H1 (cell line): ENCODE results near the gene SSU72. TPM values are rescaled to one million over a fixed set of nuclear protein-coding genes. Genes with fewer than 3 reads are reported as not detected.

ENCODE experiments used
- CTCF ChIA-PET: fragments of 300-600 bp; sonication (Branson Sonifier 250); formaldehyde crosslinking; loops from one replicate; lab custom pipeline; 2021; ENCODE audit not compliant: partially characterized antibody; lab: Charles Lee
- POLR2A ChIA-PET: fragments of 300-600 bp; sonication (Branson Sonifier 250); formaldehyde crosslinking; loops from one replicate; lab custom pipeline; 2021; ENCODE audit warnings: inconsistent platforms; ENCODE audit not compliant: partially characterized antibody; lab: Charles Lee
- DNase-seq, 2 experiments: peaks; one replicate each; pipeline versions ENCODE4 v3.0.0 to v3.0.0-alpha.2; 2010 to 2022; ENCODE audit warnings: low spot score in 2 of 2, low read depth in 1 of 2, mixed read lengths in 1 of 2
- FAIRE-seq: peaks from 2 replicates; lab custom pipeline; 2011; peaks lifted over from hg19 to GRCh38; lab: Jason Lieb, UNC
- H2AFZ ChIP-seq: 2 replicates; pipeline ENCODE4 v1.8.1; 2012; ENCODE audit warnings: low read length, inconsistent platforms
- H2AK5ac ChIP-seq: 2 replicates; pipeline ENCODE4 v1.6.1; 2013; ENCODE audit warnings: low read depth, low read length
- H2BK120ac ChIP-seq: replicated peaks from 2 replicates; pipeline ENCODE3; 2013; ENCODE audit warnings: low read depth, low read length, inconsistent platforms
- H2BK12ac ChIP-seq: 2 replicates; pipeline ENCODE4 v1.6.1; 2013; ENCODE audit warnings: low read depth, low read length
- H2BK15ac ChIP-seq: 2 replicates; pipeline ENCODE4 v1.6.1; 2013; ENCODE audit warnings: low read length
- H2BK20ac ChIP-seq: 2 replicates; pipeline ENCODE4 v1.6.1; 2013; ENCODE audit warnings: low read length
- H2BK5ac ChIP-seq: 2 replicates; pipeline ENCODE4 v1.6.1; 2013; ENCODE audit warnings: low read depth, low read length
- H3K14ac ChIP-seq: 2 replicates; pipeline ENCODE4 v1.6.1; 2013; ENCODE audit warnings: inconsistent platforms; ENCODE audit not compliant: insufficient read length
- H3K18ac ChIP-seq: 2 replicates; pipeline ENCODE4 v1.6.1; 2013; ENCODE audit warnings: low read length; ENCODE audit errors: extremely low read depth
- H3K23ac ChIP-seq: 2 replicates; pipeline ENCODE4 v1.6.1; 2013; ENCODE audit warnings: inconsistent platforms; ENCODE audit not compliant: insufficient read length
- H3K23me2 ChIP-seq: 2 replicates; pipeline ENCODE4 v1.6.1; 2013; ENCODE audit warnings: low read depth, low read length
- H3K27ac ChIP-seq: 2 replicates; pipeline ENCODE4 v1.6.1; 2011; ENCODE audit warnings: low read depth, low read length, inconsistent platforms
- H3K27me3 ChIP-seq, 4 experiments: replicated peaks in 1 of 4; 1 replicate in 1 of 4; 2 replicates in 3 of 4; pipeline versions ENCODE4 v1.6.1 to v1.8.1; 2011 to 2013; ENCODE audit warnings: low read length in 3 of 4, mild to moderate bottlenecking in 3 of 4, inconsistent platforms in 2 of 4, mixed read lengths in 2 of 4, moderate library complexity in 1 of 4; ENCODE audit not compliant: control insufficient read depth in 3 of 4, insufficient read depth in 3 of 4; ENCODE audit errors: extremely low read depth in 1 of 4
- H3K36me3 ChIP-seq, 4 experiments: 2 replicates each; pipeline versions ENCODE4 v1.6.1 to v1.8.1; 2011 to 2013; ENCODE audit warnings: mild to moderate bottlenecking in 4 of 4, low read length in 3 of 4, moderate library complexity in 2 of 4, control low read depth in 1 of 4, inconsistent platforms in 1 of 4; ENCODE audit not compliant: insufficient read depth in 4 of 4, control insufficient read depth in 2 of 4
- H3K4ac ChIP-seq: replicated peaks from 2 replicates; pipeline ENCODE3; 2013; ENCODE audit warnings: low read length, low read depth, mixed read lengths, inconsistent platforms; ENCODE audit not compliant: insufficient read length
- H3K4me1 ChIP-seq, 4 experiments: replicated peaks in 1 of 4; 1 replicate in 1 of 4; 2 replicates in 3 of 4; pipeline versions ENCODE4 v1.6.1 to v1.8.1; 2011 to 2013; ENCODE audit warnings: low read length in 3 of 4, inconsistent platforms in 2 of 4, mixed read lengths in 1 of 4; ENCODE audit not compliant: insufficient read depth in 4 of 4, control insufficient read depth in 3 of 4
- H3K4me2 ChIP-seq, 2 experiments: 2 replicates each; pipeline versions ENCODE4 v1.6.1 to v1.8.1; 2011 to 2013; ENCODE audit warnings: low read depth in 2 of 2, low read length in 2 of 2, control low read depth in 1 of 2, inconsistent platforms in 1 of 2, mild to moderate bottlenecking in 1 of 2; ENCODE audit not compliant: insufficient read depth in 1 of 2
- H3K4me3 ChIP-seq, 4 experiments: fragments of 200-600, 300-600 bp in 1 of 4; sonication (generic), shearing (Covaris generic), sonication (Bioruptor Twin) in 1 of 4; 2 replicates each; pipeline versions ENCODE4 v1.5.1 to v1.8.1; 2011 to 2016; ENCODE audit warnings: low read length in 4 of 4, low read depth in 3 of 4, control low read depth in 2 of 4, inconsistent platforms in 2 of 4, mild to moderate bottlenecking in 2 of 4, mixed read lengths in 1 of 4, moderate library complexity in 1 of 4; ENCODE audit not compliant: insufficient read depth in 2 of 4; ENCODE audit errors: extremely low read depth in 1 of 4
- H3K56ac ChIP-seq: replicated peaks from 2 replicates; pipeline ENCODE3; 2013; ENCODE audit warnings: low read depth, mild to moderate bottlenecking, mixed read lengths, low read length, inconsistent platforms; ENCODE audit not compliant: insufficient read length
- H3K79me1 ChIP-seq: 2 replicates; pipeline ENCODE4 v1.6.1; 2013; ENCODE audit warnings: low read depth, low read length, control low read depth
- H3K79me2 ChIP-seq, 2 experiments: 2 replicates each; pipeline versions ENCODE4 v1.6.1 to v1.8.1; 2012 to 2013; ENCODE audit warnings: low read length in 2 of 2, mild to moderate bottlenecking in 2 of 2, inconsistent platforms in 1 of 2; ENCODE audit not compliant: insufficient read depth in 2 of 2, control insufficient read depth in 1 of 2
- H3K9ac ChIP-seq, 4 experiments: replicated peaks in 1 of 4; 1 replicate in 1 of 4; 2 replicates in 3 of 4; pipeline versions ENCODE4 v1.6.1 to v1.8.1; 2011 to 2013; ENCODE audit warnings: low read depth in 3 of 4, low read length in 3 of 4, control low read depth in 2 of 4, mild to moderate bottlenecking in 2 of 4, moderate library complexity in 2 of 4, inconsistent platforms in 1 of 4; ENCODE audit errors: extremely low read depth in 1 of 4
- H3K9me3 ChIP-seq, 2 experiments: 2 replicates each; pipeline versions ENCODE4 v1.6.1 to v1.8.1; 2012 to 2013; ENCODE audit warnings: mild to moderate bottlenecking in 2 of 2, moderate library complexity in 2 of 2, control low read depth in 1 of 2, inconsistent platforms in 1 of 2, low read depth in 1 of 2, low read length in 1 of 2, mixed read lengths in 1 of 2; ENCODE audit not compliant: insufficient read depth in 2 of 2
- H4K20me1 ChIP-seq, 2 experiments: replicated peaks in 1 of 2; 2 replicates each; pipeline versions ENCODE3 to v1.8.1; 2011 to 2013; ENCODE audit warnings: inconsistent platforms in 2 of 2, low read length in 2 of 2, mild to moderate bottlenecking in 1 of 2; ENCODE audit not compliant: insufficient read depth in 2 of 2, control insufficient read depth in 1 of 2
- H4K5ac ChIP-seq: 2 replicates; pipeline ENCODE4 v1.6.1; 2013; ENCODE audit warnings: low read length, low read depth, mixed read lengths, inconsistent platforms; ENCODE audit not compliant: insufficient read length
- H4K8ac ChIP-seq: 2 replicates; pipeline ENCODE4 v1.8.0; 2013; ENCODE audit warnings: mild to moderate bottlenecking, moderate library complexity, low read length, inconsistent platforms; ENCODE audit not compliant: insufficient read depth; ENCODE audit errors: extremely low read depth
- H4K91ac ChIP-seq: replicated peaks from 2 replicates; pipeline ENCODE3; 2013; ENCODE audit warnings: low read length, mixed read lengths, inconsistent platforms; ENCODE audit not compliant: insufficient read length
- GABPA ChIP-seq: IDR thresholded peaks from 2 replicates; pipeline ENCODE4 v1.6.1; 2011; ENCODE audit warnings: mild to moderate bottlenecking, low read length, moderate library complexity, borderline replicate concordance; ENCODE audit not compliant: insufficient read depth
- HDAC6 ChIP-seq: IDR thresholded peaks from one replicate; pipeline ENCODE4 v1.7.1; 2012; ENCODE audit warnings: low read depth, mild to moderate bottlenecking, inconsistent platforms, low read length, moderate library complexity
- JUN ChIP-seq: IDR thresholded peaks from 2 replicates; pipeline ENCODE4 v1.6.1; 2011; ENCODE audit warnings: low read depth, mild to moderate bottlenecking, improper control_type of control experiment, low read length
- RBBP5 ChIP-seq: IDR thresholded peaks from 2 replicates; pipeline ENCODE4 v1.7.1; 2012; ENCODE audit warnings: low read depth, mild to moderate bottlenecking, inconsistent platforms, low read length, moderate library complexity, borderline replicate concordance
- SUZ12 ChIP-seq: fragments of 200-600 bp; sonication (generic); IDR thresholded peaks from 2 replicates; pipeline ENCODE4 v1.6.1; 2012; ENCODE audit warnings: mild to moderate bottlenecking, inconsistent platforms, low read length, moderate library complexity, mixed read lengths
- WGBS, 2 experiments: shearing (Covaris generic) in 1 of 2; methylation state at CpG; one replicate each; pipeline versions ENCODE4 v1.1.6 to v1.1.7; 2013 to 2015; ENCODE audit warnings: low lambda C conversion rate in 2 of 2, mixed read lengths in 2 of 2, inconsistent platforms in 1 of 2, low coverage in 1 of 2, missing lambda C conversion rate in 1 of 2; ENCODE audit not compliant: insufficient replicate concordance in 2 of 2, insufficient coverage in 1 of 2, insufficient read length in 1 of 2; ENCODE audit errors: extremely low coverage in 1 of 2, missing lambda C conversion rate in 1 of 2; 5-methylcytosine and 5-hydroxymethylcytosine counted together
- polyA plus RNA-seq, 7 experiments: library from polyadenylated mRNA; depleted of rRNA in 3 of 7; stranded (reverse) in 5 of 7; unstranded in 2 of 7; fragments of >200 nt in 5 of 7; fragments of 200-250 nt in 2 of 7; gene quantifications; 1 replicate in 5 of 7; 2 replicates in 1 of 7; 4 replicates in 1 of 7; pipeline versions ENCODE4 v1.2.1 to v1.2.3, GENCODE V29; 2011 to 2013; ENCODE audit warnings: missing spikeins in 2 of 7, mixed read lengths in 2 of 7
- total RNA-seq: library from RNA; stranded (reverse); fragmentation: NEBNext Ultra II Directional; extraction: Animal tissue kit (Norgen Biotek cat#: 25700); gene quantifications from 2 replicates; pipeline ENCODE4 v1.2.1, GENCODE V29; 2021

The SSU72 gene
- total and polyA plus RNA-seq, 2 of the 8 experiments (the other 6 are each of a cell fraction or from before 2014, with no cell fraction given), result 110 to 165 TPM

DNA sequence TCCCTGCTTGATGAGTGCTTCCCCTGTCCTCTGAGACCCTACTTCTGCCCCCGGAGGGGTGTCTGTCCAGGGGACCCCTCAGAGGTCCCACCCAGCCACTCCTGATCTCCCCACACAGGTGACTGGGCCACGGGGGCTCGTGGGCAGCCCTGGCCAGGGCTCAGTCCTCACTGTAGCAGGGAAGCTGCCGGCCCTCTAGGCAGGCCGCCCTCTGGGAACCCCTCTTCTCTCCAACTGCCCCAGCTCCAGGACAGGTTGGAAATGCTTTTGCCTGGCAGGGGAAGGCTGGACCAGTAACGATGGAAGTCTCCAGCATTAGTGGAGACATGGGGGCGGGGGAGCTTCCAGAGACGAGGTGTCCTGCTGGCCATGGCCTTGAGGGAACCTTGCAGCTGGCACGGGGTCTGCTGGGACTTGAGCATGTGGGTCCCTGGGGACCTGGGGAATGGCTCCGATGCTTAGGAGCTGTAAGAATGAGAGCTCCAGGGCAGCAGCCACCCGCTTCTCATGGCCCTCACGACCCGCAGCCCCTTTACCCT lies 28.4 kb upstream of the SSU72 start:
- ChIA-PET POLR2A (interaction anchor here (1.4 to 2.5 kb wide), 4 partner anchors 9 to 27 kb away, joined by 3 to 14 read pairs (median 4); partner anchors contain the start of gene MIB2), CTCF (interaction anchor here (0.6 to 2.0 kb wide), 3 partner anchors 11 to 337 kb away, joined by 4 to 8 read pairs (median 7); no protein-coding TSS in a partner anchor)
- no peak overlapping the region for H3K4me3 ChIP-seq
- H3K79me1 ChIP-seq, result no peaks in the 10 kb centered on the region
- TF ChIP-seq JUN, result no peak
- no peak for TF ChIP-seq SUZ12
- no peak for TF ChIP-seq RBBP5
- TF ChIP-seq HDAC6, result no peak
- no peak for TF ChIP-seq GABPA
- no peak overlapping the region for H2BK12ac ChIP-seq
- no peak overlapping the region for H3K27ac ChIP-seq
- H3K79me2 ChIP-seq, result no peaks in the 10 kb centered on the region
- H3K4ac ChIP-seq, result no peak overlapping the region
- H4K91ac ChIP-seq, result no peak overlapping the region
- peaks cover 0 to 13% (median 7%) of the 10 kb centered on the region in 4 experiments; a peak in 5 of 7 replicates for H3K4me1 ChIP-seq
- H3K14ac ChIP-seq, result no peak overlapping the region
- 86% methylated on average over 13 of the region's 13 CpGs; no CpG with 5 or more reads in 1 of the 2 experiments for WGBS, 2 experiments
- peaks cover 16% of the 10 kb centered on the region; the same call in 1 of the 2 replicates for H3K23me2 ChIP-seq
- no peak overlapping the region for H4K5ac ChIP-seq
- H3K18ac ChIP-seq, result no peak overlapping the region
- no peak overlapping the region for H2BK20ac ChIP-seq
- no peak overlapping the region for H3K9ac ChIP-seq
- no peak for DNase-seq
- no peak overlapping the region for H2AK5ac ChIP-seq
- H3K9me3 ChIP-seq, result no peaks in the 10 kb centered on the region
- no peak overlapping the region for H3K56ac ChIP-seq
- peaks cover 13 to 36% (median 30%) of the 10 kb centered on the region in 4 experiments for H3K27me3 ChIP-seq
- H2BK120ac ChIP-seq, result no peak overlapping the region
- H4K8ac ChIP-seq, result no peak overlapping the region; the same call in 1 of the 2 replicates
- H4K20me1 ChIP-seq, result peaks cover 0 to 7% of the 10 kb centered on the region in 2 experiments
- H2BK5ac ChIP-seq, result no peak overlapping the region
- H2BK15ac ChIP-seq, result no peak overlapping the region
- H3K36me3 ChIP-seq, result no peaks in the 10 kb centered on the region
- FAIRE-seq, result no peak
- no peak overlapping the region for H3K23ac ChIP-seq
- H2AFZ ChIP-seq, result no peak overlapping the region
- H3K4me2 ChIP-seq, result no peak overlapping the region
